H1 (cell line): ENCODE measurements around the gene CFAP65.

Experiments used
- BRCA1 ChIP-seq: IDR thresholded peaks from 2 replicates; pipeline ENCODE4 v1.6.1; 2012; ENCODE audit warnings: low read depth, low read length, improper control_type of control experiment
- CHD1 ChIP-seq: IDR thresholded peaks from 2 replicates; pipeline ENCODE4 v1.6.1; 2012; ENCODE audit warnings: low read depth, low read length, improper control_type of control experiment
- CTCF ChIP-seq, 3 experiments: IDR thresholded peaks; 1 replicate in 2 of 3; 2 replicates in 1 of 3; pipeline versions ENCODE4 v1.5.1 to v1.6.1; 2011; ENCODE audit warnings: low read length in 3 of 3, mild to moderate bottlenecking in 3 of 3, inconsistent platforms in 2 of 3, low read depth in 1 of 3, moderate library complexity in 1 of 3; ENCODE audit not compliant: insufficient read depth in 1 of 3; ENCODE audit errors: control extremely low read depth in 1 of 3
- POLR2A ChIP-seq, 2 experiments: IDR thresholded peaks; 1 replicate in 1 of 2; 2 replicates in 1 of 2; pipeline ENCODE4 v1.6.1; 2011; ENCODE audit warnings: low read depth in 2 of 2, low read length in 2 of 2, mild to moderate bottlenecking in 2 of 2; ENCODE audit errors: control extremely low read depth in 1 of 2
- POLR2AphosphoS5 ChIP-seq: IDR thresholded peaks from 2 replicates; pipeline ENCODE4 v1.6.1; 2011; ENCODE audit warnings: low read depth, low read length
- SP1 ChIP-seq: IDR thresholded peaks from 2 replicates; pipeline ENCODE4 v1.6.1; 2011; ENCODE audit warnings: low read depth, low read length

- TF ChIP-seq POLR2A (IDR thresholded peaks at IDR 0.05; ENCODE audit: control extremely low read depth in 1 of 2, low read depth in 2 of 2, low read length in 2 of 2) (no peak), CTCF (IDR thresholded peaks at IDR 0.05; ENCODE audit: control extremely low read depth in 1 of 3, insufficient read depth in 1 of 3, low read depth in 1 of 3, low read length in 3 of 3) (no peak), CHD1 (no peak), SP1 (no peak), BRCA1 (no peak), POLR2AphosphoS5 (no peak)
These were observed 18.7 kb downstream of the CFAP65 start for GRCh38 chr2:219022616-219023015.
